Measurements from ENCODE around the gene MECP2.

MECP2 gene

DNA sequence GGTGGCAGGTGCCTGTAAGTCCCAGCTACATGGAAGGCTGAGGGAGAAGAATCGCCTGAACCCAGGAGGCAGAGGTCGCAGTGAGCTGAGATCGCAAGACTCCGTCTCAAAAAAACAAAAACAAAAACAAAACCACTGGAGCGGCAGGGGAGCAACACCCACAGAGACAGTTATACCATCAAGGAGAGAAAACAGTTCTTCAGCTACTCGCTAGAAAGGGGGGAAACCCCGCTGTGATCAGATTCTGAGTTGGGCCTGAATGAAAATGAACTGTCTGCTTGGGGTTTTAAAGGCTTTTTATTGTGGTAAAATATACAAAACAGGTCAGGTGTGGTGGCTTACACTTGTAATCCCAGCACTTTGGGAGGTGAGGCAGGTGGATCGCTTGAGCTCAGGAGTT lies 61.0 kb downstream of the MECP2 start:
- H3K4me3 ChIP-seq (ENCODE audit: low read depth, low read length), result no peak overlapping the region
- TF ChIP-seq, protein P1, sequence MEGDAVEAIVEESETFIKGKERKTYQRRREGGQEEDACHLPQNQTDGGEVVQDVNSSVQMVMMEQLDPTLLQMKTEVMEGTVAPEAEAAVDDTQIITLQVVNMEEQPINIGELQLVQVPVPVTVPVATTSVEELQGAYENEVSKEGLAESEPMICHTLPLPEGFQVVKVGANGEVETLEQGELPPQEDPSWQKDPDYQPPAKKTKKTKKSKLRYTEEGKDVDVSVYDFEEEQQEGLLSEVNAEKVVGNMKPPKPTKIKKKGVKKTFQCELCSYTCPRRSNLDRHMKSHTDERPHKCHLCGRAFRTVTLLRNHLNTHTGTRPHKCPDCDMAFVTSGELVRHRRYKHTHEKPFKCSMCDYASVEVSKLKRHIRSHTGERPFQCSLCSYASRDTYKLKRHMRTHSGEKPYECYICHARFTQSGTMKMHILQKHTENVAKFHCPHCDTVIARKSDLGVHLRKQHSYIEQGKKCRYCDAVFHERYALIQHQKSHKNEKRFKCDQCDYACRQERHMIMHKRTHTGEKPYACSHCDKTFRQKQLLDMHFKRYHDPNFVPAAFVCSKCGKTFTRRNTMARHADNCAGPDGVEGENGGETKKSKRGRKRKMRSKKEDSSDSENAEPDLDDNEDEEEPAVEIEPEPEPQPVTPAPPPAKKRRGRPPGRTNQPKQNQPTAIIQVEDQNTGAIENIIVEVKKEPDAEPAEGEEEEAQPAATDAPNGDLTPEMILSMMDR (IDR thresholded peaks at IDR 0.05; ENCODE audit: borderline replicate concordance, insufficient read depth, low read depth, low read length), result no peak

DNA sequence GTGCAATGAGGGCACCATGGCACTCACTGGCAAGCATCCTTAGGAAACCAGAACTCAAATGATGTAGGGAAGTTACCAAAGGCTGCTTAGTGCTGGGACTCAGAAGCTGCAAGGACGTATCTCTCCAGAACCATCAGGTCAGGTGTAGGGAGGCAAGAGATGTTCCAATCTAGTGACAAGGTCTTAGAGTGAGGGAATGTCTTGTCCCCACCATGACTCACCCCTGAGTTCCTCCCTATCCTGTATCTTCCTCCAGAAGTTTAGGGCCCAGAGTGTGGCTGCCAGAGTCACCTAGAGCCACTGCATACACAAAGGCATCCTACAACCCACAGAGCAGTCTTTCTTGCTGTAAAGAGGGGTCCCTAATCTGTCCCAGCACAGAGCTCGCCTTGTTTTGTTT lies 63.7 kb downstream of the MECP2 start:
- TF ChIP-seq, protein P1 (IDR thresholded peaks at IDR 0.05; ENCODE audit: borderline replicate concordance, insufficient read depth, low read depth, low read length), result no peak
- H3K4me3 ChIP-seq (ENCODE audit: low read depth, low read length), result no peak overlapping the region

DNA sequence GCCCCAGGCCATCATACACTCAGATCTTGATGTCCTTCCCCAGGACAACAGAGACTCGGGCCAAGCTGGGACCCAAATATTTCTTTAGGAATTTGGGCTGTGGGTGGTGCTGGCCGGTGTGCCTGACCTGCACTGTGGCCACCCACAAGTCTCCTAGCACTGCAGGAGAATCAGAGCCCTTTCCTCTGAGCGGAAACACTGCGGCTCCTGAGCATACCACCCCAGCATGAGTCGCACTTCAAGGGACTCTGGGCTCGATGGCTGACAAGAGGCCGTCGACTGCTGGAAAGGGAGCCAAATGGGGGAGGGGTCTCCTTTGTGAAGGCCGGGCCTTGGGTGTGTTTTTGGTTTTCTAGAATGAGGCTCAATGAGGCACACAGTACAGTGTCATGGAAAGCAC lies 64.9 kb downstream of the MECP2 start:
- TF ChIP-seq, protein P1 (IDR thresholded peaks at IDR 0.05; ENCODE audit: borderline replicate concordance, insufficient read depth, low read depth, low read length), result no peak
- H3K4me3 ChIP-seq (ENCODE audit: low read depth, low read length), result no peak overlapping the region

DNA sequence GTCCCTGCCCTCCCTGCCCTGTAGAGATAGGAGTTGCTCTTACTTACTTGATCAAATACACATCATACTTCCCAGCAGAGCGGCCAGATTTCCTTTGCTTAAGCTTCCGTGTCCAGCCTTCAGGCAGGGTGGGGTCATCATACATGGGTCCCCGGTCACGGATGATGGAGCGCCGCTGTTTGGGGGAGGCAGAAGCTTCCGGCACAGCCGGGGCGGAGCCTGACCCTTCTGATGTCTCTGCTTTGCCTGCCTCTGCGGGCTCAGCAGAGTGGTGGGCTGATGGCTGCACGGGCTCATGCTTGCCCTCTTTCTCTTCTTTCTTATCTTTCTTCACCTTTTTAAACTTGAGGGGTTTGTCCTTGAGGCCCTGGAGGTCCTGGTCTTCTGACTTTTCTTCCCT lies 65.4 kb downstream of the MECP2 start:
- no peak overlapping the region for H3K4me3 ChIP-seq (ENCODE audit: low read depth, low read length)
- TF ChIP-seq, protein P1 (IDR thresholded peaks at IDR 0.05; ENCODE audit: borderline replicate concordance, insufficient read depth, low read depth, low read length), result no peak

DNA sequence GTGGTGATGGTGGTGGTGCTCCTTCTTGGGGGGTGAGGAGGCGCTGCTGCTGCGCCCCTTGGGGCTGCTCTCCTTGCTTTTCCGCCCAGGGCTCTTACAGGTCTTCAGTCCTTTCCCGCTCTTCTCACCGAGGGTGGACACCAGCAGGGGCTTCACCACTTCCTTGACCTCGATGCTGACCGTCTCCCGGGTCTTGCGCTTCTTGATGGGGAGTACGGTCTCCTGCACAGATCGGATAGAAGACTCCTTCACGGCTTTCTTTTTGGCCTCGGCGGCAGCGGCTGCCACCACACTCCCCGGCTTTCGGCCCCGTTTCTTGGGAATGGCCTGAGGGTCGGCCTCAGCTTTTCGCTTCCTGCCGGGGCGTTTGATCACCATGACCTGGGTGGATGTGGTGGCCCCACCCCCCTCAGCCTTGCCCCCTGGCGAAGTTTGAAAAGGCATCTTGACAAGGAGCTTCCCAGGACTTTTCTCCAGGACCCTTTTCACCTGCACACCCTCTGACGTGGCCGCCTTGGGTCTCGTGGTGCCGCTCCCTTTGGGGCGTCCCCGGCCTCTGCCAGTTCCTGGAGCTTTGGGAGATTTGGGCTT lies 66.7 kb downstream of the MECP2 start:
- TF ChIP-seq, protein P1 (IDR thresholded peaks at IDR 0.05; ENCODE audit: borderline replicate concordance, insufficient read depth, low read depth, low read length), result no peak
- H3K4me3 ChIP-seq (ENCODE audit: low read depth, low read length), result no peak overlapping the region

DNA sequence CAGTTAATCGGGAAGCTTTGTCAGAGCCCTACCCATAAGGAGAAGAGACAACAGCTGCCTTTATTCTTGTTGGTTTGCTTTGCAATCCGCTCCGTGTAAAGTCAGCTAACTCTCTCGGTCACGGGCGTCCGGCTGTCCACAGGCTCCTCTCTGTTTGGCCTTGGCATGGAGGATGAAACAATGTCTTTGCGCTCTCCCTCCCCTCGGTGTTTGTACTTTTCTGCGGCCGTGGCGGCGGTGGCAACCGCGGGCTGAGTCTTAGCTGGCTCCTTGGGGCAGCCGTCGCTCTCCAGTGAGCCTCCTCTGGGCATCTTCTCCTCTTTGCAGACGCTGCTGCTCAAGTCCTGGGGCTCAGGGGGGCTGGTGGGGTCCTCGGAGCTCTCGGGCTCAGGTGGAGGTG lies 67.3 kb downstream of the MECP2 start:
- TF ChIP-seq, protein P1 (IDR thresholded peaks at IDR 0.05; ENCODE audit: borderline replicate concordance, insufficient read depth, low read depth, low read length), result no peak
- no peak overlapping the region for H3K4me3 ChIP-seq (ENCODE audit: low read depth, low read length)

DNA sequence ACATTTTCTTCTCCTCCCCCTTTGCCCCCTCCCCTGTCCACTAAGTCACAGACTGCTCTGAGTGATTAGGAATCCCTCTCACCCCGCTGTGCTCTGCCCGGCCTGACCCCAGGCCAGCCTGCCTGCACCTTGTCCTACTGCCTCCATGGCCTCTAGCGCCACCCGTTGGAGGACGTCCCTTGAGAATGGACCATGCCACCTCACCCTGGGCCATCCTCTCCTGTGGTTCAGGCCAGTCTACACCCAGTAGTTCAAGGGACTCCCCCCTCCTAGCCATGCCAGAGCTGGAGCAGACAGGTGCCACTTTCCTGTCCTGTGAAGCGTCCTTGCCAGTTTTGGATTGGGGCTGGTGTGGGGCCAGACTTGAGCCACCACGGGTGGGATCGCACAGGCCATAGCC lies 68.1 kb downstream of the MECP2 start:
- TF ChIP-seq, protein P1 (IDR thresholded peaks at IDR 0.05; ENCODE audit: borderline replicate concordance, insufficient read depth, low read depth, low read length), result no peak
- H3K4me3 ChIP-seq (ENCODE audit: low read depth, low read length), result no peak overlapping the region
